Body of pancreas (tissue), 4 donors: ENCODE results near the gene SCTR.

Experiments
- CTCF ChIP-seq, 7 experiments: fragments of 450-650 bp in 4 of 7; fragments of 200-600 bp in 3 of 7; sonication (generic) in 3 of 7; IDR thresholded peaks; one replicate each; pipeline ENCODE4 v1.5.1; 2016 to 2019; ENCODE audit warnings: antibody characterized with exemption in 7 of 7
- POLR2A ChIP-seq, 3 donors: fragments of 450-650 bp; IDR thresholded peaks; one replicate each; pipeline ENCODE4 v1.6.1; 2016; ENCODE audit warnings: antibody characterized with exemption in 3 of 3, mild to moderate bottlenecking in 2 of 3

- TF ChIP-seq POLR2A (IDR thresholded peaks at IDR 0.05), result no peak
- no peak for TF ChIP-seq CTCF (IDR thresholded peaks at IDR 0.05)
Observed at GRCh38 chr2:119422360-119423107, 101.7 kb downstream of the SCTR start.
